ENCODE measurements around the gene MICAL1. TPM values are rescaled to one million over a fixed set of nuclear protein-coding genes. Genes with fewer than 3 reads are reported as not detected.

The MICAL1 gene
- polyA plus RNA-seq, 2 of the 4 experiments (the other 2 are of a cell fraction), result 14.1 to 16.9 TPM

GRCh38 chr6:109451376-109451775, 4.2 kb downstream of the MICAL1 start (continued):
- no peak for TF ChIP-seq CTCF (IDR thresholded peaks at IDR 0.05)

- ATAC-seq (no peak), FAIRE-seq (no peak), DNase-seq (ENCODE audit: low read depth in 1 of 2, low spot score in 1 of 2) (no peak)
- TF ChIP-seq HDAC2 (IDR thresholded peaks at IDR 0.05) (no peak), HES2 (IDR thresholded peaks at IDR 0.05) (no peak), GATA3 (IDR thresholded peaks at IDR 0.05; ENCODE audit: borderline replicate concordance) (no peak), NPAS2 (CRISPR knock-in tag; IDR thresholded peaks at IDR 0.05; ENCODE audit: borderline replicate concordance) (no peak), EP300 (IDR thresholded peaks at IDR 0.05) (no peak), ELK1 (IDR thresholded peaks at IDR 0.05; ENCODE audit: low read depth, low read length) (no peak), MAZ (IDR thresholded peaks at IDR 0.05; ENCODE audit: borderline replicate concordance, low read depth, low read length) (no peak), HOXB13 (CRISPR knock-in tag; IDR thresholded peaks at IDR 0.05; ENCODE audit: low read depth) (no peak), CTCF (IDR thresholded peaks at IDR 0.05) (no peak), REST (IDR thresholded peaks at IDR 0.05) (no peak), ZFP36 (IDR thresholded peaks at IDR 0.05; ENCODE audit: borderline replicate concordance, partially characterized antibody) (no peak), KDM1A (IDR thresholded peaks at IDR 0.05; ENCODE audit: low read depth) (no peak), ESRRA (IDR thresholded peaks at IDR 0.05; ENCODE audit: borderline replicate concordance, low read length) (no peak), SMC3 (IDR thresholded peaks at IDR 0.05) (no peak), RFX5 (IDR thresholded peaks at IDR 0.05) (no peak), ZNF302 (CRISPR knock-in tag; IDR thresholded peaks at IDR 0.05) (no peak), RAD21 (conservative IDR thresholded peaks at IDR 0.05 in 1 of 2, IDR thresholded peaks at IDR 0.05 in 1 of 2) (no peak), CBX2 (IDR thresholded peaks at IDR 0.05; ENCODE audit: borderline replicate concordance, low read depth) (no peak)
- CTCF ChIA-PET, result interaction anchor here (0.7 kb wide), 1 partner anchor 10 kb away, joined by 3 read pairs; the partner anchor contains the start of genes PPIL6 and SMPD2
- POLR2A ChIA-PET, result no interaction called here
- H3K27ac ChIP-seq, result no peak overlapping the region
- no peak overlapping the region for H3K4me2 ChIP-seq
- 0 out of 3 replicates have a peak, but pooled peaks cover 3% of the 10 kb centered on the region for H3K4me1 ChIP-seq
- no peak overlapping the region for H3K4me3 ChIP-seq
- no peaks in the 10 kb centered on the region for H3K9me3 ChIP-seq
- 90% methylated on average over 3 of the region's 3 CpGs for WGBS (ENCODE audit: missing lambda C conversion rate)
Measured at GRCh38 chr6:109450801-109451200, 4.8 kb downstream of the MICAL1 start.

Measured in A549 (cell line).